HepG2 (cell line): ENCODE data around the gene CIBAR2. TPM values are rescaled to one million over a fixed set of nuclear protein-coding genes. Genes with fewer than 3 reads are reported as not detected.
A peak's percentile ranks its signal among the peaks of the same experiment; 100 is the strongest.

ENCODE experiments used
- CCAR2 ChIP-seq: fragments of 200-400 bp; formaldehyde crosslinking; optimal IDR thresholded peaks from 2 replicates; pipeline ENCODE3; 2018; ENCODE audit warnings: low read depth, mild to moderate bottlenecking, low read length, moderate library complexity
- CREB3 ChIP-seq: sonication (generic); formaldehyde crosslinking; IDR thresholded peaks from 2 replicates; pipeline ENCODE4 v1.5.0; 2020; ENCODE audit warnings: missing genetic modification reagents
- HMGXB4 ChIP-seq, 2 experiments: sonication (generic) in 1 of 2; formaldehyde crosslinking in 1 of 2; IDR thresholded peaks; 2 replicates each; pipeline versions ENCODE4 v1.4.0 to v1.6.1; 2018 to 2020; ENCODE audit warnings: missing genetic modification reagents in 2 of 2, borderline replicate concordance in 1 of 2, low read depth in 1 of 2, mild to moderate bottlenecking in 1 of 2, missing biosample characterization in 1 of 2
- ISL2 ChIP-seq: sonication (generic); formaldehyde crosslinking; IDR thresholded peaks from 2 replicates; pipeline ENCODE4 v1.5.0; 2020; ENCODE audit warnings: missing genetic modification reagents
- JARID2 ChIP-seq: sonication (generic); formaldehyde crosslinking; IDR thresholded peaks from 2 replicates; pipeline ENCODE4 v1.8.1; 2023; ENCODE audit warnings: missing genetic modification reagents, inconsistent platforms; ENCODE audit not compliant: insufficient replicate concordance
- NCOA5 ChIP-seq: sonication (generic); formaldehyde crosslinking; IDR thresholded peaks from 2 replicates; pipeline ENCODE4 v1.4.0; 2020; ENCODE audit warnings: missing genetic modification reagents
- PRDM10 ChIP-seq: sonication (generic); formaldehyde crosslinking; IDR thresholded peaks from 2 replicates; pipeline ENCODE4 v1.4.0; 2020; ENCODE audit warnings: low read depth, missing genetic modification reagents
- U2AF1 ChIP-seq: fragments of 200-400 bp; formaldehyde crosslinking; optimal IDR thresholded peaks from 2 replicates; pipeline ENCODE3; 2017; ENCODE audit warnings: mild to moderate bottlenecking, low read depth, low read length
- ZNF639 ChIP-seq: conservative IDR thresholded peaks from 2 replicates; pipeline ENCODE4 v1.6.1; 2018; ENCODE audit warnings: missing genetic modification reagents
- ZNF670 ChIP-seq: sonication (generic); formaldehyde crosslinking; IDR thresholded peaks from 2 replicates; pipeline ENCODE4 v1.8.0; 2022; ENCODE audit warnings: mild to moderate bottlenecking, missing genetic modification reagents, borderline replicate concordance
- polyA plus RNA-seq, 8 experiments: library from polyadenylated mRNA; depleted of rRNA in 3 of 8; stranded (reverse) in 7 of 8; unstranded in 1 of 8; fragments of >200 nt; fragmentation: Illumina TruSeq in 4 of 8; extraction: Trizol in 4 of 8; gene quantifications; 2 replicates each; pipeline versions ENCODE4 v1.2.1 to v1.2.3, GENCODE V29; 2011 to 2016; ENCODE audit warnings: low read depth in 4 of 8, missing spikeins in 1 of 8, mixed read lengths in 1 of 8; ENCODE audit not compliant: insufficient read depth in 1 of 8
- total RNA-seq, 5 experiments: library from RNA; depleted of rRNA; stranded (reverse); fragments of >200 nt; fragmentation: Illumina TruSeq; extraction: Trizol; gene quantifications; 2 replicates each; pipeline ENCODE4 v1.2.3, GENCODE V29; 2016; ENCODE audit warnings: low read depth in 1 of 5
- TF ChIP-seq, protein P1 (sequence below): sonication (generic); formaldehyde crosslinking; conservative IDR thresholded peaks from 2 replicates; pipeline ENCODE4 v1.4.0; 2020; ENCODE audit warnings: mild to moderate bottlenecking, missing genetic modification reagents, moderate library complexity
- TF ChIP-seq, protein P2 (sequence below): IDR thresholded peaks from 2 replicates; pipeline ENCODE4 v1.6.1; 2016
- TF ChIP-seq, protein P3 (sequence below): IDR thresholded peaks from 2 replicates; pipeline ENCODE4 v1.6.1; 2016; ENCODE audit warnings: low read depth, borderline replicate concordance

Gene CIBAR2
- total and polyA plus RNA-seq, 2 of the 13 experiments (the other 11 are each of a cell fraction or from before 2014, with no cell fraction given), result not detected

DNA sequence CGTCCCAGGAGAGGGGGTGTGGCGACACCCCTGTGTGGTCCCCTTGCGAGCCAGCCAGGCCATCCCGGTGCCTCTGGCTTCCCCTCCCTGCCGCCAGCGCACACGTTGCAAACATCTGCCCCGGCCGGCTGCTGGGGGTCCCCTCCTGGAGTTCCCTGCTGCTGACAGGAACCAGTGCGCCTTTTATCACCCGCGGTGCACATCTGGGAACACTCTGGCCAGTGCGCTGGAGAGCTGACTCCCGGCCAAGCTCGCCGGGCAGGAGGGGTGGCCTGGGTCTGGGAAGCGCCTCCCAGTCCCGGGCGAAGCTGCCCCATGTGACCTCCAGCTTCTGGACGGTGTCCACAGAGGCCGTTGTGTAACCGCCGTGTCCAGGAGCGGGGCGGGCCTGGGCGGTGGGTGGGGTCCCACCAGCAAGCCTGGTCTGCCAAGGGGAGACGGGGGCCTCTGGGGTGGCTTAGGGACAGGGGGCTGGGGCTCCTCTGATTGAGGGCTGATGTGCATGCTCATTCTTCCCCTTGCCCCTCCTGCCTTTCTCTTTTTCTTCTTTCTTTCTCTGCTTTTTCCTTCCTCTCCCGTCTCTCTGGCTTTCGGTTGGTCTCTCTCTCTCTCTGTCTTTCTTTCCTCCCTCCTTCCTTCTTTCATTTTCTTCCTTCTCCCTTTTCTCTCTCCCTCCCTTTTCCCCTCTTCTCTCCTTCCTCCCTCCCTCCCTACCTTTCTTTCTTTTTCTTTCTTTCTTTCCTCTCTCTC lies 25.2 kb upstream of the CIBAR2 start (continued):
- TF ChIP-seq, protein P1, sequence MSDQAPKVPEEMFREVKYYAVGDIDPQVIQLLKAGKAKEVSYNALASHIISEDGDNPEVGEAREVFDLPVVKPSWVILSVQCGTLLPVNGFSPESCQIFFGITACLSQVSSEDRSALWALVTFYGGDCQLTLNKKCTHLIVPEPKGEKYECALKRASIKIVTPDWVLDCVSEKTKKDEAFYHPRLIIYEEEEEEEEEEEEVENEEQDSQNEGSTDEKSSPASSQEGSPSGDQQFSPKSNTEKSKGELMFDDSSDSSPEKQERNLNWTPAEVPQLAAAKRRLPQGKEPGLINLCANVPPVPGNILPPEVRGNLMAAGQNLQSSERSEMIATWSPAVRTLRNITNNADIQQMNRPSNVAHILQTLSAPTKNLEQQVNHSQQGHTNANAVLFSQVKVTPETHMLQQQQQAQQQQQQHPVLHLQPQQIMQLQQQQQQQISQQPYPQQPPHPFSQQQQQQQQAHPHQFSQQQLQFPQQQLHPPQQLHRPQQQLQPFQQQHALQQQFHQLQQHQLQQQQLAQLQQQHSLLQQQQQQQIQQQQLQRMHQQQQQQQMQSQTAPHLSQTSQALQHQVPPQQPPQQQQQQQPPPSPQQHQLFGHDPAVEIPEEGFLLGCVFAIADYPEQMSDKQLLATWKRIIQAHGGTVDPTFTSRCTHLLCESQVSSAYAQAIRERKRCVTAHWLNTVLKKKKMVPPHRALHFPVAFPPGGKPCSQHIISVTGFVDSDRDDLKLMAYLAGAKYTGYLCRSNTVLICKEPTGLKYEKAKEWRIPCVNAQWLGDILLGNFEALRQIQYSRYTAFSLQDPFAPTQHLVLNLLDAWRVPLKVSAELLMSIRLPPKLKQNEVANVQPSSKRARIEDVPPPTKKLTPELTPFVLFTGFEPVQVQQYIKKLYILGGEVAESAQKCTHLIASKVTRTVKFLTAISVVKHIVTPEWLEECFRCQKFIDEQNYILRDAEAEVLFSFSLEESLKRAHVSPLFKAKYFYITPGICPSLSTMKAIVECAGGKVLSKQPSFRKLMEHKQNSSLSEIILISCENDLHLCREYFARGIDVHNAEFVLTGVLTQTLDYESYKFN, result peak; percentile 70
- TF ChIP-seq CREB3 (CRISPR knock-in tag) (0 out of 2 replicates have a peak, but pooled peaks have one; percentile 66), ZNF639 (peak; percentile 85; the same call in 1 of the 2 replicates), HMGXB4 (CRISPR knock-in tag; IDR thresholded peaks at IDR 0.05; ENCODE audit: borderline replicate concordance in 1 of 2, low read depth in 1 of 2) (peak in 1 of 2 experiments; percentile 72; a peak in 3 of 4 replicates), CCAR2 (no peak), U2AF1 (no peak), JARID2 (no peak), NCOA5 (CRISPR knock-in tag) (no peak), PRDM10 (no peak), ISL2 (CRISPR knock-in tag) (peak; percentile 72), ZNF670 (0 out of 2 replicates have a peak, but pooled peaks have one; percentile 33)
- TF ChIP-seq, protein P2, sequence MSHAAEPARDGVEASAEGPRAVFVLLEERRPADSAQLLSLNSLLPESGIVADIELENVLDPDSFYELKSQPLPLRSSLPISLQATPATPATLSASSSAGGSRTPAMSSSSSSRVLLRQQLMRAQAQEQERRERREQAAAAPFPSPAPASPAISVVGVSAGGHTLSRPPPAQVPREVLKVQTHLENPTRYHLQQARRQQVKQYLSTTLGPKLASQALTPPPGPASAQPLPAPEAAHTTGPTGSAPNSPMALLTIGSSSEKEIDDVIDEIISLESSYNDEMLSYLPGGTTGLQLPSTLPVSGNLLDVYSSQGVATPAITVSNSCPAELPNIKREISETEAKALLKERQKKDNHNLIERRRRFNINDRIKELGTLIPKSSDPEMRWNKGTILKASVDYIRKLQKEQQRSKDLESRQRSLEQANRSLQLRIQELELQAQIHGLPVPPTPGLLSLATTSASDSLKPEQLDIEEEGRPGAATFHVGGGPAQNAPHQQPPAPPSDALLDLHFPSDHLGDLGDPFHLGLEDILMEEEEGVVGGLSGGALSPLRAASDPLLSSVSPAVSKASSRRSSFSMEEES (CRISPR knock-in tag), result peak; percentile 94
- TF ChIP-seq, protein P3, sequence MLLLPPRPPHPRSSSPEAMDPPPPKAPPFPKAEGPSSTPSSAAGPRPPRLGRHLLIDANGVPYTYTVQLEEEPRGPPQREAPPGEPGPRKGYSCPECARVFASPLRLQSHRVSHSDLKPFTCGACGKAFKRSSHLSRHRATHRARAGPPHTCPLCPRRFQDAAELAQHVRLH (CRISPR knock-in tag), result peak; percentile 85
